ENCODE measurements around the gene DHX57.
"Not testable (repeated sequence)": the region's sequence is repeated elsewhere in the genome, so short reads cannot be mapped to it uniquely, and the experiment has no call there.

DHX57 gene

DNA sequence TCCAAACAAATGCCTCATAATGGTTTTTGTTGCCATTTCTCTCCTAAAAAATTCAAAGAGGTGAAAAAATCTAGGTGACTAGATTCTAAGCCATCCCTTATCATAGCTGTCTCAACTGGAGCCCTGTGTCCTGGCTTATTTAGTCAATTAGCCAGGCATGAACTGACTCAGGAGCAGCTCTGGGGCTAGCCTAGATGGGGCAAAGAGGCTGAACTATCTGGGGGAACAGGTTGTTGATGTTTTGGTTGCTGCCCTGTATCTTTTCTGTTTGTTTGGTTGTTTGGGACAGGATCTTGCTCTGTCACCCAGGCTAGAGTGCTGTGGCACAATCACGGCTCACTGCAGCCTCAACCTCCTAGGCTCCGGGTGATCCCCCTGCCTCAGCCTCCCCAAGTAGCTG lies 83.0 kb downstream of the DHX57 start:
- no peak for DNase-seq

GRCh38 chr2:38792321-38792720 lies 83.4 kb downstream of the DHX57 start:
- DNase-seq, result not testable (repeated sequence)

- DNase-seq, result peak; percentile 15
Observed at GRCh38 chr2:38791744-38792143, 84.0 kb downstream of the DHX57 start.

- DNase-seq, result no peak
Observed at GRCh38 chr2:38789691-38790090, 86.0 kb downstream of the DHX57 start.

DNA sequence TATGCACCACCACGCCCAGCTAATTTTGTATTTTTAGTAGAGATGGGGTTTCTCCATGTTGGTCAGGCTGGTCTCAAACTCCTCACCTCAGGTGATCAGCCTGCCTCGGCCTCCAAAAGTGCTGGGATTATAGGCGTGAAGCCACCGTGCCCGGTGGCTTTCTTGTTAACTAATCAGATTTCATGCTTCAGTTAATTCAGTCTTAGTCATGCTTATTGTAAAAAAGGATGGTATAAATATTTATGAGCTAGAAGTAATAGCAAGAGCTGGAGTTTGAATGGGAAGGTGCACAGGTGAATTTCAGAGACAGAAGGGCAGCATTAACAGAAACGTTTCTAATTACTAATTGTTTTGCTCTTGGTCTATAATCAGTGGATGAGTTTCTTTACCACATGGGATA lies 87.4 kb downstream of the DHX57 start:
- DNase-seq, result no peak

GRCh38 chr2:38783586-38783985 lies 92.1 kb downstream of the DHX57 start:
- no peak for DNase-seq

- DNase-seq, result no peak
Observed at GRCh38 chr2:38778687-38779082, 97.0 kb downstream of the DHX57 start.

DNA sequence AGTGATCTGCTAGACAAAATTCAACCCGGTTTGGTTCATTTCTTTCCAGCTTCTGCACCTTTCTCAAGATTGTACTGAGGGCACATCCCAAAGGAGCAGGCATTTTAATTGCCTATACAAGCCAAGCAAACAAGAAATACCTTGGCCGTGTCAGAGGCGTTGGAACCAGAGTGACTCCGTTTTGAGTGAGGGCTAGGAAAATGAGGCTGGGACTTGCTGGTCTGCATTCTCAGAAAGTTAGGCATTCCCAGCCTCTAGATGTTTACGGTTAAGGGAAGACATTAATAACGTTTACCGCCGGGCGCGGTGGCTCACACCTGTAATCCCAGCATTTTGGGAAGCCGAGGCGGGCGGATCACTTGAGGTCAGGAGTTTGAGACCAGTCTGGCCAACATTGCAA lies 99.2 kb downstream of the DHX57 start:
- no peak for DNase-seq

DNA sequence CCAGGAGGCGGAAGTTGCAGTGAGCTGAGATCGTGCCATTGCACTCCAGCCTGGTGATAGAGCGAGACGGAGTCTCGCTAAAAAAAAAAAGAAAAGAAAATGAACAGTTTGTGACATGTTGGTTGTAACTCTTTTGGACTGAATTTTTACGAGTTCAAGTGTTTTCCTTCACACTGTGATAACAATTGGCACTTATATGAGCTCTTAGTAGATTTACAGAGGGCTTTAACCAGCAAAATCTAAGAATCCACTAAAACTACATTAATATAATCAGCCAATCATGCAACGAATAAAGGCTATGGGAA lies 99.9 kb downstream of the DHX57 start:
- DNase-seq, result no peak

- no peak for DNase-seq
Observed at GRCh38 chr2:38775097-38775920, 100.4 kb downstream of the DHX57 start.

GRCh38 chr2:38771632-38772031 lies 104.1 kb downstream of the DHX57 start:
- DNase-seq, result no peak

DNA sequence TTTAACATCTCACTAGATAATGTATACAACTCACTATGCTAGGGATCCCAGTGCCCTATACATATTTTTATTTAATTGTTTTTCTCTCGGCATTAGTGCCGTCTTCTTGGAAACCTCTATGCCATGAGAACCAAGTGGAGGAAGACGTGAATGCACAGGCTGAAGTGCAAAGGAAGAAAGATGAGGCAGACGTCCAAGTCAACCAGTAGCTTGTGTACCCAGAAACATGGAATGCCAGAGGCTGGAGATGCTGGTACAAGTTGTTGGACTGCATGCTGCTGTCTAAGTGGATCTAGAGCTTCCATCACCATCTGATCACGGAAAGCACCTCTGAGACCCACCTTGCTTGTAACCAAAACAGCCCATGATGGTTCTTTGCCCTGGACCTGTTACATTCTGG lies 110.2 kb downstream of the DHX57 start:
- DNase-seq, result no peak

DNA sequence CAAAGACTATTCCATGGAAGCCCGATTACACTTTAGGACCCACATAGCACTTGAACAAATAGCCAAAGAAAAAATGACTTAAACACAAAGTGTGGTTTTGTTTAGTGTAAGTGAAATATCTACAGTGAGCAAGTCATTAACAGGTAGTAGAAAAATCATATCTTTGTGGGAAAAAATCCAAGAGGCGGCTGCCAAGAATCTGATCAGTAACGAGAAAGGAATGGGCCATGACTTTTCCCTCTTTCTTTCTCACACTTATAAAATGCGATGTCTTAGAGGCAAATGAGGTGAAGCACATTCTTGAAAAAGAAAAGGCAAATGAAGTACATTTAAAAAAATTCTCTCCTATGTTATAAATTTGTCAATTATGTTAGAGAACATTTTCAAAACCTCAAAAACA lies 110.6 kb downstream of the DHX57 start:
- DNase-seq, result no peak

GRCh38 chr2:38763728-38764127 lies 112.0 kb downstream of the DHX57 start:
- DNase-seq, result no peak

DNA sequence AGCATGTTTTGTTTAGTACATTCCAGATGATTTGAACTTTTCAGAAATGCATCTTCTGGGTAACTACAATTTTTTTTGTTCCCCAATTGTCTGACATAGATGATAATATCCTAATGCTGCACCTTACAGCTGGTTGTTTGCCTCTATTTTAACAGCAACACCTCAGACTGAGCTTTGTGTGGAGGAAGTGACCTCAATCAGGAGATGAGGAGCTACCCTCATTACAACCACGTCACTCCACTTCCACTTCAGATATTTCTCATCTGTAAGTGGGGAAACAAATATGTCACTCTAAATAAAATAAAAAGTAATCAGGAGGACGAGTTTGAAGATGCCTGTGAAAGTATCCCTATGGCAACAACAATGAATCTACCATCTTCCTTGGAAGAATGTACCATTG lies 112.5 kb downstream of the DHX57 start:
- no peak for DNase-seq

DNA sequence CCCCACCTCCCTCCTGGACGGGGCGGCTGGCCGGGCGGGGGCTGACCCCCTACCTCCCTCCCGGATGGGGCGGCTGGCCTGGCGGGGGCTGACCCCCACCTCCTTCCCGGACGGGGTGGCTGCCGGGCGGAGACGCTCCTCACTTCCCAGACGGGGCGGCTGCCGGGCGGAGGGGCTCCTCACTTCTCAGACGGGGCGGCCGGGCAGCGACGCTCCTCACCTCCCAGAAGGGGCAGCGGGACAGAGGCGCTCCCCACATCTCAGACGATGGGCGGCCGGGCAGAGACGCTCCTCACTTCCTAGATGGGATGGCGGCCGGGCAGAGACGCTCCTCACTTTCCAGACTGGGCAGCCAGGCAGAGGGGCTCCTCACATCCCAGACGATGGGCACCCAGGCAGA lies 119.8 kb downstream of the DHX57 start:
- DNase-seq, result not testable (repeated sequence)

- no peak for DNase-seq
Observed at GRCh38 chr2:38754506-38754905, 121.2 kb downstream of the DHX57 start.

- DNase-seq, result no peak
Observed at GRCh38 chr2:38754049-38754448, 121.7 kb downstream of the DHX57 start.

DNA sequence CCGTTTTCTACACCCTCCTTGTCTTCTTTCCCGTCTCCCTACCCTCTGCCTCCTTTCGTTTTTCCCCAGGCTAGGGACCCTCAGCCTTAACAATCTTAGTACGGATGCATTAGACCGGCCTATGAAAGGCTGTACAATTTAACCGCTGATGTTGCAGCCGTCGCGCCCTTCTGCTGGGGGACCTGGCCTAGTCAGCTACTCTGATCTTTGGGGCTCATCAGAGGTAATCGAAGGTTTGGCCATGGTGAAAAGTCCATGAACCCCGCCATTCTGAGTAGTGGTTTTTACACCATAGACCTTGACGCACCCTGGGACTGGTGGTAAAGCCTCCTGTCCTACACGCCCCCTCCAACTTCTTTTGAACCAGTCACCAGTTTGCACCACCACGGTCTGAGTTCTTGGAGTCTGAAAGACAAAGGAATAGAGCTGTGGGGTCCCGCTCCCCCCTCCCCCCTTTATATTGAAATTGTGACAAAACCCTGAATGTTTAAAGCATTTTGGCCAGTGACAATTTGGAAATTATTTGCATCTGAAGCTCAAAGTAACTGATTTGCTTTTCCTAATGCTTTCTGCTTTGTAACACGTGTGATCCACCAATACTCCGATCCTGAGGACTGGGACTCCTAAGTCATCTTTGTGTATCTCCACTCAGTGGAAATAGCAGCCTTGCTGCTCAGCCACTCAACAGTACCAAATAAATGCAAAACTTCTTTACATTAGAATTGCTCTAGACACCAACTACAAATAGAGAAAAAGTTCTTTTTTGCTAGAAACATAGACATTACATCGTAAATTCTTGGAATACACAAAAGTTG lies 123.9 kb downstream of the DHX57 start:
- DNase-seq, result peak; percentile 44

GRCh38 chr2:38750891-38751595 lies 124.7 kb downstream of the DHX57 start, which contains the start of gene SRSF7:
TSS of gene SRSF7 (minus strand) at chr2:38751361. CDS start at chr2:38751256, 105 bp downstream.
- peak; percentile 97 for DNase-seq

GRCh38 chr2:38750011-38750890 lies 125.5 kb downstream of the DHX57 start:
- peak; percentile 23 for DNase-seq

DNA sequence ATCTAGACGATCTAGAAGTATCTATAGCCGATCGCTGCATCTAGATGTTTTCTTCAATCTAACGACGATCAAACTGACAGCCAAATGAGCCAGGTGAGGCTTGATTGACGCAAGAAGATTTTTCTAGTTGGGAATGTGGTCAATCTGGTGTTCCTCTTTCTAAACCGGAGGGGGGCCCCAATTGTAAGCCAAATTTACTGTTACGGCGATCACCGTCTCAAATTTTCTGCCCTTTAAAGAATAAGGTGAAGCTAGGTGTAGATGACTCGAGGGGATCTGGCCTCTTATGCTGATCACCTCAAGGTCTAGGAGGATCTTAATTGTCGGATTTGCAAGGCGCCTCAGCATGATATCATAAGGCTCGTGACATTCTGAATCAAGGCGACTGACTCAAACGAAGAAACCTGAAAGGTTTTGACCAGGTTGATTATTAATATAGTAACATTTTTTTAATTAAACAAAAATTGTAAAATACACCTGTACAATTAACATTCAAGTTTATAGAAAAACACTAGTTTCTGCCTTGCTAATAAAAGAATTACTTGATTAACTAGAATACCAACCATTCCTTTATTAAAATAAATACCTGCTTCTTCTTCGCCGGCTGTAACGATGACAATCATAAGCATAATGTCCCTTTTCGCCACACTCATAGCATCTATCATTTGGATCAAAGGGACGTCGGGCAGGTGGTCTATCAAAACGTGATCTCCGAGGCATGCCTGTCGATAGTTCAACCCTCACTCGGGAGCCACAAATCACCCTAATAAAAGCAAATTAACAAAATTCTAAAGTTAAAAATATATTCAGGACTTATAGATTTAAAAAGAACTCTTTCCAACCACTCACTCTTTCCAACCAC lies 126.6 kb downstream of the DHX57 start:
- DNase-seq, result no peak
